HepG2 (cell line): ENCODE data around the gene C2orf42. TPM values are rescaled to one million over a fixed set of nuclear protein-coding genes. Genes with fewer than 3 reads are reported as not detected.

Experiments
- BHLHE40 ChIP-seq: IDR thresholded peaks from 2 replicates; pipeline ENCODE4 v1.6.1; 2011; ENCODE audit warnings: low read length, improper control_type of control experiment
- CAMTA2 ChIP-seq: sonication (generic); formaldehyde crosslinking; IDR thresholded peaks from 2 replicates; pipeline ENCODE4 v1.4.0; 2020; ENCODE audit warnings: mild to moderate bottlenecking, missing genetic modification reagents, borderline replicate concordance
- CBX2 ChIP-seq, 2 experiments: fragments of 200-600 bp in 1 of 2; sonication (generic); formaldehyde crosslinking in 1 of 2; IDR thresholded peaks; 2 replicates each; pipeline versions ENCODE4 v1.7.0 to v1.8.1; 2018 to 2022; ENCODE audit warnings: low read depth in 2 of 2, low read length in 1 of 2, mild to moderate bottlenecking in 1 of 2, missing genetic modification reagents in 1 of 2
- DR1 ChIP-seq: sonication (generic); formaldehyde crosslinking; IDR thresholded peaks from 2 replicates; pipeline ENCODE4 v1.8.0; 2021; ENCODE audit warnings: mild to moderate bottlenecking, missing genetic modification reagents, inconsistent platforms
- HNF4G ChIP-seq, 2 experiments: sonication (generic) in 1 of 2; formaldehyde crosslinking in 1 of 2; IDR thresholded peaks; 2 replicates each; pipeline versions ENCODE4 v1.4.0 to v1.6.1; 2011 to 2020; ENCODE audit warnings: borderline replicate concordance in 2 of 2, low read depth in 2 of 2, mild to moderate bottlenecking in 2 of 2, low read length in 1 of 2, missing genetic modification reagents in 1 of 2, moderate library complexity in 1 of 2
- KDM5A ChIP-seq: fragments of 200-600 bp; sonication (generic); IDR thresholded peaks from 2 replicates; pipeline ENCODE4 v1.7.0; 2018; ENCODE audit warnings: antibody characterized with exemption, mild to moderate bottlenecking, low read length, borderline replicate concordance
- KLF6 ChIP-seq: IDR thresholded peaks from 2 replicates; pipeline ENCODE4 v1.8.0; 2016; ENCODE audit warnings: missing biosample characterization, missing genetic modification reagents
- NR2F1 ChIP-seq, 2 experiments: fragments of 450-650 bp in 1 of 2; formaldehyde crosslinking in 1 of 2; IDR thresholded peaks; 2 replicates each; pipeline versions ENCODE4 v1.5.0 to v1.6.1; 2016 to 2020; ENCODE audit warnings: mild to moderate bottlenecking in 1 of 2, missing compliant biosample characterization in 1 of 2, missing genetic modification reagents in 1 of 2, moderate library complexity in 1 of 2
- NR2F6 ChIP-seq, 2 experiments: IDR thresholded peaks; 2 replicates each; pipeline ENCODE4 v1.6.1; 2016; ENCODE audit warnings: antibody characterized with exemption in 1 of 2, mild to moderate bottlenecking in 1 of 2
- PAX8 ChIP-seq: sonication (generic); formaldehyde crosslinking; IDR thresholded peaks from 2 replicates; pipeline ENCODE4 v1.8.0; 2022; ENCODE audit warnings: mild to moderate bottlenecking, missing genetic modification reagents, borderline replicate concordance
- PLRG1 ChIP-seq: fragments of 450-650 bp; conservative IDR thresholded peaks from 2 replicates; pipeline ENCODE4 v1.6.1; 2016
- RARG ChIP-seq: sonication (generic); formaldehyde crosslinking; IDR thresholded peaks from 2 replicates; pipeline ENCODE4 v1.4.0; 2020; ENCODE audit warnings: low read depth, mild to moderate bottlenecking, missing genetic modification reagents
- SAP130 ChIP-seq: IDR thresholded peaks from 2 replicates; pipeline ENCODE4 v1.6.1; 2016; ENCODE audit warnings: low read depth
- SCMH1 ChIP-seq: sonication (generic); formaldehyde crosslinking; IDR thresholded peaks from 2 replicates; pipeline ENCODE4 v1.9.0; 2021; ENCODE audit warnings: missing genetic modification reagents, mild to moderate bottlenecking, borderline replicate concordance
- SIN3A ChIP-seq: IDR thresholded peaks from 2 replicates; pipeline ENCODE4 v1.6.1; 2011; ENCODE audit warnings: low read depth, mild to moderate bottlenecking, control low read depth, low read length, borderline replicate concordance
- ZKSCAN5 ChIP-seq: sonication (generic); formaldehyde crosslinking; IDR thresholded peaks from 2 replicates; pipeline ENCODE4 v1.5.1; 2020; ENCODE audit warnings: mild to moderate bottlenecking, missing genetic modification reagents
- ZNF24 ChIP-seq: fragments of 450-650 bp; IDR thresholded peaks from 2 replicates; pipeline ENCODE4 v1.6.1; 2017; ENCODE audit warnings: antibody characterized with exemption, mild to moderate bottlenecking
- ZNF30 ChIP-seq: sonication (generic); formaldehyde crosslinking; IDR thresholded peaks from 2 replicates; pipeline ENCODE4 v1.5.0; 2020; ENCODE audit warnings: mild to moderate bottlenecking, missing genetic modification reagents
- ZNF512B ChIP-seq: sonication (generic); formaldehyde crosslinking; IDR thresholded peaks from 2 replicates; pipeline ENCODE4 v1.5.1; 2020; ENCODE audit warnings: missing genetic modification reagents, mild to moderate bottlenecking, borderline replicate concordance
- ZNF773 ChIP-seq: sonication (generic); formaldehyde crosslinking; IDR thresholded peaks from 2 replicates; pipeline ENCODE4 v1.4.0; 2020; ENCODE audit warnings: missing genetic modification reagents, borderline replicate concordance
- ZNF776 ChIP-seq: sonication (generic); formaldehyde crosslinking; IDR thresholded peaks from 2 replicates; pipeline ENCODE4 v1.4.0; 2020; ENCODE audit warnings: mild to moderate bottlenecking, missing genetic modification reagents
- polyA plus RNA-seq, 8 experiments: library from polyadenylated mRNA; depleted of rRNA in 3 of 8; stranded (reverse) in 7 of 8; unstranded in 1 of 8; fragments of >200 nt; fragmentation: Illumina TruSeq in 4 of 8; extraction: Trizol in 4 of 8; gene quantifications; 2 replicates each; pipeline versions ENCODE4 v1.2.1 to v1.2.3, GENCODE V29; 2011 to 2016; ENCODE audit warnings: low read depth in 4 of 8, missing spikeins in 1 of 8, mixed read lengths in 1 of 8; ENCODE audit not compliant: insufficient read depth in 1 of 8
- total RNA-seq, 5 experiments: library from RNA; depleted of rRNA; stranded (reverse); fragments of >200 nt; fragmentation: Illumina TruSeq; extraction: Trizol; gene quantifications; 2 replicates each; pipeline ENCODE4 v1.2.3, GENCODE V29; 2016; ENCODE audit warnings: low read depth in 1 of 5
- TF ChIP-seq, protein P1 (sequence below): sonication (generic); formaldehyde crosslinking; IDR thresholded peaks from 2 replicates; pipeline ENCODE4 v1.4.0; 2020; ENCODE audit warnings: mild to moderate bottlenecking, low read depth, missing genetic modification reagents

C2orf42 gene
- total and polyA plus RNA-seq, 2 of the 13 experiments (the other 11 are each of a cell fraction or from before 2014, with no cell fraction given): 9.3 to 9.9 TPM

- no peak for TF ChIP-seq ZNF24
- TF ChIP-seq NR2F6 (IDR thresholded peaks at IDR 0.05): no peak; the same call in 1 of the 2 replicates
- 0 out of 2 replicates have a peak, but pooled peaks have one; percentile 5 for TF ChIP-seq NR2F6 (CRISPR knock-in tag; IDR thresholded peaks at IDR 0.05)
- no peak for TF ChIP-seq RARG (CRISPR knock-in tag)
- TF ChIP-seq KLF6 (CRISPR knock-in tag): peak; percentile 54; the same call in 1 of the 2 replicates
- TF ChIP-seq SIN3A: 0 out of 2 replicates have a peak, but pooled peaks have one; percentile 41
- TF ChIP-seq ZNF773 (CRISPR knock-in tag): no peak
- no peak for TF ChIP-seq KDM5A
- TF ChIP-seq SCMH1 (CRISPR knock-in tag): no peak
- no peak for TF ChIP-seq HNF4G (IDR thresholded peaks at IDR 0.05; ENCODE audit: borderline replicate concordance, low read depth, low read length)
- no peak for TF ChIP-seq HNF4G (CRISPR knock-in tag; IDR thresholded peaks at IDR 0.05; ENCODE audit: borderline replicate concordance, low read depth)
- TF ChIP-seq ZKSCAN5 (CRISPR knock-in tag): no peak
- TF ChIP-seq ZNF30 (CRISPR knock-in tag): no peak
- no peak for TF ChIP-seq ZNF512B (CRISPR knock-in tag)
- TF ChIP-seq BHLHE40: no peak
- TF ChIP-seq CAMTA2: no peak
- TF ChIP-seq, protein P1, sequence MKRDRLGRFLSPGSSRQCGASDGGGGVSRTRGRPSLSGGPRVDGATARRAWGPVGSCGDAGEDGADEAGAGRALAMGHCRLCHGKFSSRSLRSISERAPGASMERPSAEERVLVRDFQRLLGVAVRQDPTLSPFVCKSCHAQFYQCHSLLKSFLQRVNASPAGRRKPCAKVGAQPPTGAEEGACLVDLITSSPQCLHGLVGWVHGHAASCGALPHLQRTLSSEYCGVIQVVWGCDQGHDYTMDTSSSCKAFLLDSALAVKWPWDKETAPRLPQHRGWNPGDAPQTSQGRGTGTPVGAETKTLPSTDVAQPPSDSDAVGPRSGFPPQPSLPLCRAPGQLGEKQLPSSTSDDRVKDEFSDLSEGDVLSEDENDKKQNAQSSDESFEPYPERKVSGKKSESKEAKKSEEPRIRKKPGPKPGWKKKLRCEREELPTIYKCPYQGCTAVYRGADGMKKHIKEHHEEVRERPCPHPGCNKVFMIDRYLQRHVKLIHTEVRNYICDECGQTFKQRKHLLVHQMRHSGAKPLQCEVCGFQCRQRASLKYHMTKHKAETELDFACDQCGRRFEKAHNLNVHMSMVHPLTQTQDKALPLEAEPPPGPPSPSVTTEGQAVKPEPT: no peak
- no peak for TF ChIP-seq NR2F1 (CRISPR knock-in tag; IDR thresholded peaks at IDR 0.05)
- TF ChIP-seq SAP130 (CRISPR knock-in tag): peak; percentile 68; the same call in 1 of the 2 replicates
- TF ChIP-seq DR1 (CRISPR knock-in tag): peak; percentile 31; the same call in 1 of the 2 replicates
- no peak for TF ChIP-seq ZNF776 (CRISPR knock-in tag)
- TF ChIP-seq CBX2 (IDR thresholded peaks at IDR 0.05; ENCODE audit: low read depth, low read length): no peak
- no peak for TF ChIP-seq CBX2 (CRISPR knock-in tag; IDR thresholded peaks at IDR 0.05; ENCODE audit: low read depth)
- no peak for TF ChIP-seq PLRG1
- no peak for TF ChIP-seq PAX8
These were observed 58.3 kb downstream of the C2orf42 start (continued) for GRCh38 chr2:70132244-70133126.
